ENCODE measurements around the gene FHL3. TPM values are rescaled to one million over a fixed set of nuclear protein-coding genes. Genes with fewer than 3 reads are reported as not detected.

Gene FHL3
- total and polyA plus RNA-seq, 9 of the 15 experiments (the other 6 are each of a cell fraction or from before 2014, with no cell fraction given), result 6.1 to 144 (median 34.1) TPM

DNA sequence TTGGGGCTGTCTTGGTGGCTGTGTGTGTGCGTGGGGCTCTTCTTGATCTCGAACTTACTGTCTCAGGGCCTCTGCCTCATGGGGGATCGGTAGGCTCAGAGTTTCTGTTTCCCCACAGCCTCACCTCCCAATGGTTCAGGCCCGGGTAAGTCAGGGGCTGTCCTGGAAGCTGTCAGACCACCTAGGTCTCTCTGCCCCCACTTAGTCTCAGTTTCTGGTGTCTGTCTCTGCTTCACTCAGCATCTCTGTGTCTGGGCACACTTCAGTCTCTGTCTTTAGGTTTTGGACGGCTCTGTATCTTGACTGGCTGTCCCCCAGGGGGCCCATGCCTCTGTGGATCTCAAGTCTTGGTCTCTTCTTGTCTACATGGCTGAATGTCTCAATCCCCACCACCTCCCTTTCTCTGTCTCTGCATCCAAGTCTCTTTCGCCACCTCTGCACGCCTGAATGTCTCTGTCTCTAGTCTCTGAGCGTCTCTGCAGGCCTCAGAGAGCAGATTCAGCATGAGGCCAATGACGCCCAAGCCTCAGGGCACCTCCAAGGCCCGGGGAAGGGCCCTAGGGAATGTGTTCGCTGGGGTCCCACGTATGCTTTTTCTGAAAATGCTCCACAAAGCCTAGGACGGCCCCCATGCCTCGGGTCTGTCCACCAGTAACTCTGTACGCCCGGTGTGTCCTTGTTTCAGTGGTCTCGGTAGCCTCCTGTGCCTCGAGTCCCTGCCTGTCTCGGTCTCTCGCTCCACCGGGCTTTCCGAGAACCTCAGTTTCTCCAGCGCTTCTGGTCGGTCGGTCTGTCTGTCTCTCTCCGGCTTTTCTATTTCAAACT lies 818 bp downstream of the FHL3 start (continued):
- TF ChIP-seq NR1H2 (CRISPR knock-in tag; IDR thresholded peaks at IDR 0.05) (no peak), STAT6 (CRISPR knock-in tag; IDR thresholded peaks at IDR 0.05) (no peak), CTCFL (IDR thresholded peaks at IDR 0.05; ENCODE audit: borderline replicate concordance, insufficient read depth, low read depth, low read length, poor library complexity, severe bottlenecking) (peak; percentile 55), MCM7 (IDR thresholded peaks at IDR 0.05) (no peak), NBN (IDR thresholded peaks at IDR 0.05; ENCODE audit: low read depth) (peak; percentile 64; the same call in 1 of the 2 replicates), HMG20A (CRISPR knock-in tag; conservative IDR thresholded peaks at IDR 0.05) (no peak), PRDM10 (IDR thresholded peaks at IDR 0.05; ENCODE audit: partially characterized antibody) (peak; percentile 84), EHMT2 (IDR thresholded peaks at IDR 0.05) (0 out of 2 replicates have a peak, but pooled peaks have one; percentile 39), YY1 (IDR thresholded peaks at IDR 0.05; ENCODE audit: borderline replicate concordance in 1 of 3, control insufficient read depth in 1 of 3, extremely low read depth in 1 of 3, insufficient read depth in 3 of 3, insufficient read length in 1 of 3, insufficient replicate concordance in 2 of 3, low read depth in 1 of 3, low read length in 2 of 3) (peak in 1 of 3 experiments; percentile 9), KAT7 (CRISPR knock-in tag; IDR thresholded peaks at IDR 0.05; ENCODE audit: borderline replicate concordance) (peak; percentile 91), HDGF (IDR thresholded peaks at IDR 0.05) (peak; percentile 95; the same call in 1 of the 2 replicates), TAF1 (IDR thresholded peaks at IDR 0.05; ENCODE audit: control insufficient read depth, extremely low read depth, insufficient read depth, low read length, severe bottlenecking) (peak; percentile 29), CBFB (CRISPR knock-in tag; IDR thresholded peaks at IDR 0.05) (0 out of 2 replicates have a peak, but pooled peaks have one; percentile 57)
- TF ChIP-seq, protein P1, sequence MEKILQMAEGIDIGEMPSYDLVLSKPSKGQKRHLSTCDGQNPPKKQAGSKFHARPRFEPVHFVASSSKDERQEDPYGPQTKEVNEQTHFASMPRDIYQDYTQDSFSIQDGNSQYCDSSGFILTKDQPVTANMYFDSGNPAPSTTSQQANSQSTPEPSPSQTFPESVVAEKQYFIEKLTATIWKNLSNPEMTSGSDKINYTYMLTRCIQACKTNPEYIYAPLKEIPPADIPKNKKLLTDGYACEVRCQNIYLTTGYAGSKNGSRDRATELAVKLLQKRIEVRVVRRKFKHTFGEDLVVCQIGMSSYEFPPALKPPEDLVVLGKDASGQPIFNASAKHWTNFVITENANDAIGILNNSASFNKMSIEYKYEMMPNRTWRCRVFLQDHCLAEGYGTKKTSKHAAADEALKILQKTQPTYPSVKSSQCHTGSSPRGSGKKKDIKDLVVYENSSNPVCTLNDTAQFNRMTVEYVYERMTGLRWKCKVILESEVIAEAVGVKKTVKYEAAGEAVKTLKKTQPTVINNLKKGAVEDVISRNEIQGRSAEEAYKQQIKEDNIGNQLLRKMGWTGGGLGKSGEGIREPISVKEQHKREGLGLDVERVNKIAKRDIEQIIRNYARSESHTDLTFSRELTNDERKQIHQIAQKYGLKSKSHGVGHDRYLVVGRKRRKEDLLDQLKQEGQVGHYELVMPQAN (IDR thresholded peaks at IDR 0.05; ENCODE audit: borderline replicate concordance), result peak; percentile 60; the same call in 1 of the 2 replicates
